HEK293 (cell line): ENCODE measurements around the gene CD8A.

Experiments
- CTCF ChIA-PET: fragments of 350-600 bp; formaldehyde crosslinking; extraction: SDS; loops from one replicate; lab custom pipeline; 2021; ENCODE audit warnings: antibody characterized with exemption; lab: Yijun Ruan, JAX
- POLR2A ChIA-PET: fragments of 300-600 bp; formaldehyde crosslinking; extraction: SDS; loops from one replicate; lab custom pipeline; 2020; ENCODE audit warnings: antibody characterized with exemption, inconsistent platforms; lab: Yijun Ruan, JAX
- H3K27ac ChIP-seq: fragments of 200-500 bp; sonication (Bioruptor generic); 2 replicates; pipeline ENCODE4 v1.5.1; 2014; ENCODE audit warnings: low read depth, low read length, control low read depth, inconsistent platforms; ENCODE audit errors: extremely low read depth
- H3K36me3 ChIP-seq, 2 experiments: fragments of 200-500 bp in 1 of 2; sonication (Bioruptor generic) in 1 of 2; 1 replicate in 1 of 2; 2 replicates in 1 of 2; pipeline ENCODE4 v1.5.1; 2014 to 2017; ENCODE audit warnings: inconsistent platforms in 2 of 2, low read length in 2 of 2; ENCODE audit not compliant: control insufficient read depth in 2 of 2, insufficient read depth in 1 of 2
- H3K4me1 ChIP-seq: fragments of 200-500 bp; sonication (Bioruptor generic); 2 replicates; pipeline ENCODE4 v1.5.1; 2014; ENCODE audit warnings: mild to moderate bottlenecking, low read length, inconsistent platforms; ENCODE audit not compliant: control insufficient read depth, insufficient read depth
- H3K4me3 ChIP-seq: 2 replicates; pipeline ENCODE4 v1.5.1; 2011; ENCODE audit warnings: low read depth, mild to moderate bottlenecking, control low read depth, low read length, moderate library complexity
- H3K9me3 ChIP-seq: fragments of 200-500 bp; sonication (Bioruptor generic); 2 replicates; pipeline ENCODE4 v1.5.1; 2014; ENCODE audit warnings: low read depth, low read length, inconsistent platforms; ENCODE audit not compliant: control insufficient read depth, insufficient read depth
- BCL11B ChIP-seq: fragments of 450-650 bp; formaldehyde crosslinking; IDR thresholded peaks from 2 replicates; pipeline ENCODE4 v1.5.1; 2016; ENCODE audit warnings: low read depth, missing biosample characterization, missing genetic modification characterization
- CTCF ChIP-seq: fragments of 450-650 bp; formaldehyde crosslinking; IDR thresholded peaks from 2 replicates; pipeline ENCODE4 v1.5.1; 2016; ENCODE audit warnings: missing biosample characterization, missing genetic modification characterization
- GLIS2 ChIP-seq: fragments of 450-650 bp; formaldehyde crosslinking; IDR thresholded peaks from 2 replicates; pipeline ENCODE4 v1.5.1; 2016; ENCODE audit warnings: missing biosample characterization, missing genetic modification characterization
- KLF9 ChIP-seq: fragments of 450-650 bp; formaldehyde crosslinking; IDR thresholded peaks from 2 replicates; pipeline ENCODE4 v1.5.1; 2016; ENCODE audit warnings: missing biosample characterization, missing genetic modification characterization, low read depth
- MYNN ChIP-seq: fragments of 450-650 bp; formaldehyde crosslinking; IDR thresholded peaks from 2 replicates; pipeline ENCODE4 v1.5.1; 2016; ENCODE audit warnings: missing biosample characterization, missing genetic modification characterization, borderline replicate concordance
- OSR2 ChIP-seq: fragments of 450-650 bp; formaldehyde crosslinking; IDR thresholded peaks from 2 replicates; pipeline ENCODE4 v1.5.1; 2016; ENCODE audit warnings: missing biosample characterization, missing genetic modification characterization
- PRDM1 ChIP-seq: fragments of 450-650 bp; formaldehyde crosslinking; IDR thresholded peaks from 2 replicates; pipeline ENCODE4; 2016; ENCODE audit warnings: missing biosample characterization, missing genetic modification characterization
- RBAK ChIP-seq: fragments of 450-650 bp; formaldehyde crosslinking; IDR thresholded peaks from 2 replicates; pipeline ENCODE4 v1.5.1; 2016; ENCODE audit warnings: missing biosample characterization, missing genetic modification characterization
- SALL2 ChIP-seq: fragments of 450-650 bp; formaldehyde crosslinking; IDR thresholded peaks from 2 replicates; pipeline ENCODE4 v1.5.0; 2017; ENCODE audit warnings: missing biosample characterization, mild to moderate bottlenecking, missing genetic modification characterization, borderline replicate concordance
- SP7 ChIP-seq: fragments of 450-650 bp; formaldehyde crosslinking; IDR thresholded peaks from 2 replicates; pipeline ENCODE4 v1.5.1; 2016; ENCODE audit warnings: missing biosample characterization, missing genetic modification characterization
- ZBTB44 ChIP-seq: fragments of 450-650 bp; IDR thresholded peaks from 2 replicates; pipeline ENCODE4 v1.5.1; 2018; ENCODE audit warnings: missing biosample characterization, mild to moderate bottlenecking, missing genetic modification characterization
- ZBTB48 ChIP-seq: fragments of 450-650 bp; formaldehyde crosslinking; IDR thresholded peaks from 2 replicates; pipeline ENCODE4 v1.5.1; 2016; ENCODE audit warnings: missing biosample characterization, missing genetic modification characterization
- ZBTB8A ChIP-seq: fragments of 450-650 bp; formaldehyde crosslinking; IDR thresholded peaks from 2 replicates; pipeline ENCODE4 v1.5.1; 2016; ENCODE audit warnings: missing biosample characterization, missing genetic modification characterization
- ZFHX2 ChIP-seq: fragments of 450-650 bp; formaldehyde crosslinking; conservative IDR thresholded peaks from 2 replicates; pipeline ENCODE4 v1.5.1; 2016; ENCODE audit warnings: missing biosample characterization, missing genetic modification characterization
- ZFP37 ChIP-seq: fragments of 450-650 bp; formaldehyde crosslinking; IDR thresholded peaks from 2 replicates; pipeline ENCODE4 v1.5.1; 2016; ENCODE audit warnings: missing biosample characterization, missing genetic modification characterization
- ZNF112 ChIP-seq: fragments of 450-650 bp; formaldehyde crosslinking; IDR thresholded peaks from 2 replicates; pipeline ENCODE4 v1.5.0; 2017; ENCODE audit warnings: missing biosample characterization, missing genetic modification characterization
- ZNF138 ChIP-seq: fragments of 450-650 bp; formaldehyde crosslinking; IDR thresholded peaks from 2 replicates; pipeline ENCODE4 v1.5.1; 2016; ENCODE audit warnings: missing biosample characterization, missing genetic modification characterization, borderline replicate concordance
- ZNF140 ChIP-seq: fragments of 450-650 bp; formaldehyde crosslinking; IDR thresholded peaks from 2 replicates; pipeline ENCODE4 v1.5.1; 2016; ENCODE audit warnings: missing biosample characterization, missing genetic modification characterization
- ZNF175 ChIP-seq: fragments of 450-650 bp; formaldehyde crosslinking; IDR thresholded peaks from 2 replicates; pipeline ENCODE4 v1.5.1; 2016; ENCODE audit warnings: missing biosample characterization, missing genetic modification characterization
- ZNF24 ChIP-seq: fragments of 450-650 bp; formaldehyde crosslinking; IDR thresholded peaks from 2 replicates; pipeline ENCODE4 v1.5.1; 2016; ENCODE audit warnings: missing biosample characterization, missing genetic modification characterization
- ZNF311 ChIP-seq: fragments of 450-650 bp; formaldehyde crosslinking; IDR thresholded peaks from 2 replicates; pipeline ENCODE4 v1.5.1; 2017; ENCODE audit warnings: missing biosample characterization, missing genetic modification characterization, borderline replicate concordance
- ZNF391 ChIP-seq: fragments of 450-650 bp; formaldehyde crosslinking; IDR thresholded peaks from 2 replicates; pipeline ENCODE4 v1.5.1; 2016; ENCODE audit warnings: low read depth, missing biosample characterization, missing genetic modification characterization, borderline replicate concordance
- ZNF394 ChIP-seq: fragments of 450-650 bp; formaldehyde crosslinking; IDR thresholded peaks from 2 replicates; pipeline ENCODE4 v1.5.1; 2016; ENCODE audit warnings: missing biosample characterization, missing genetic modification characterization, mild to moderate bottlenecking, moderate library complexity, borderline replicate concordance
- ZNF510 ChIP-seq: fragments of 450-650 bp; formaldehyde crosslinking; IDR thresholded peaks from 2 replicates; pipeline ENCODE4 v1.5.1; 2018; ENCODE audit warnings: mild to moderate bottlenecking, missing genetic modification characterization, missing biosample characterization; ENCODE audit not compliant: insufficient replicate concordance
- ZNF548 ChIP-seq: fragments of 450-650 bp; formaldehyde crosslinking; IDR thresholded peaks from 2 replicates; pipeline ENCODE4 v1.5.1; 2016; ENCODE audit warnings: missing biosample characterization, missing genetic modification characterization
- ZNF658 ChIP-seq: fragments of 450-650 bp; formaldehyde crosslinking; IDR thresholded peaks from 2 replicates; pipeline ENCODE4; 2016; ENCODE audit warnings: missing biosample characterization, missing genetic modification characterization
- ZNF785 ChIP-seq: fragments of 450-650 bp; formaldehyde crosslinking; IDR thresholded peaks from 2 replicates; pipeline ENCODE4 v1.5.1; 2016; ENCODE audit warnings: missing biosample characterization, missing genetic modification characterization

Gene CD8A

DNA sequence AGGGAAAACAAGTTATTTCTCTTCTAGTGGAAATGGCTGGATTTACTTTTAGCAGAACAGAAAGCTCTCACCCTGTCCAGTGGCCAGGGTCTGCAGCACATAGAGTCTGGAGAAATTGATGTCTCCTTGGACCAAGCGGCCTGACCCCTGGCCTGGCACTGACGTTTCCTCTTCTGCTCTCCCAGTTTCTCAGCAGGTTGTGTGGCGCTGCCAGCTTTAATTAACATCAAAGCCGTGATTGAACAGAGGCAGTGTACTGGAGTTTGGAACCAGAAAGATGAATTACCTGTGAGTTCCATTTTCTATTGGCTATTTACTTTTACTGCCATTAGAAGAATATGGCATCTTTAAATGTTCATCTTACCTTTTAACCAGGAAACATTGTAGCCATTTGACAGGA lies 20.9 kb downstream of the CD8A start (continued):
- TF ChIP-seq ZBTB44 (tag by site-specific recombination) (no peak), ZNF510 (tag by site-specific recombination) (no peak), ZNF24 (tag by site-specific recombination) (no peak), ZNF112 (no peak), ZNF548 (tag by site-specific recombination) (no peak), BCL11B (tag by site-specific recombination) (no peak)

GRCh38 chr2:86768189-86768949 lies 22.3 kb downstream of the CD8A start:
- ChIA-PET CTCF (interaction anchor here (0.6 to 0.9 kb wide), 4 partner anchors 11 to 493 kb away, joined by 3 to 4 read pairs (median 4); no protein-coding TSS in a partner anchor), POLR2A (no interaction called here)
- Histone ChIP-seq H3K9me3 (no peaks in the 10 kb centered on the region), H3K4me3 (no peak overlapping the region), H3K36me3 (peaks cover 39 to 56% of the 10 kb centered on the region in 2 experiments), H3K27ac (no peak overlapping the region), H3K4me1 (peaks cover 4% of the 10 kb centered on the region; the same call in 1 of the 2 replicates)
- TF ChIP-seq ZBTB48 (tag by site-specific recombination) (no peak), OSR2 (tag by site-specific recombination) (no peak), ZFHX2 (tag by site-specific recombination) (no peak), ZBTB8A (no peak), ZNF394 (tag by site-specific recombination) (no peak), SP7 (tag by site-specific recombination) (no peak), MYNN (tag by site-specific recombination) (no peak), ZNF175 (tag by site-specific recombination) (no peak), ZFP37 (no peak), ZNF785 (tag by site-specific recombination) (no peak), SALL2 (tag by site-specific recombination) (no peak)

- Histone ChIP-seq H3K27ac (no peak overlapping the region), H3K36me3 (peaks cover 19 to 30% of the 10 kb centered on the region in 2 experiments), H3K9me3 (no peaks in the 10 kb centered on the region), H3K4me1 (peaks cover 4% of the 10 kb centered on the region; the same call in 1 of the 2 replicates), H3K4me3 (no peak overlapping the region)
- ChIA-PET POLR2A (no interaction called here), CTCF (interaction anchor here (0.6 to 3.5 kb wide), 19 partner anchors 8 to 383 kb away, joined by 3 to 32 read pairs (median 4); no protein-coding TSS in a partner anchor)
- TF ChIP-seq ZNF311: no peak
- peak; percentile 46 for TF ChIP-seq SP7 (tag by site-specific recombination)
Observed at GRCh38 chr2:86765310-86765695, 25.4 kb downstream of the CD8A start.

DNA sequence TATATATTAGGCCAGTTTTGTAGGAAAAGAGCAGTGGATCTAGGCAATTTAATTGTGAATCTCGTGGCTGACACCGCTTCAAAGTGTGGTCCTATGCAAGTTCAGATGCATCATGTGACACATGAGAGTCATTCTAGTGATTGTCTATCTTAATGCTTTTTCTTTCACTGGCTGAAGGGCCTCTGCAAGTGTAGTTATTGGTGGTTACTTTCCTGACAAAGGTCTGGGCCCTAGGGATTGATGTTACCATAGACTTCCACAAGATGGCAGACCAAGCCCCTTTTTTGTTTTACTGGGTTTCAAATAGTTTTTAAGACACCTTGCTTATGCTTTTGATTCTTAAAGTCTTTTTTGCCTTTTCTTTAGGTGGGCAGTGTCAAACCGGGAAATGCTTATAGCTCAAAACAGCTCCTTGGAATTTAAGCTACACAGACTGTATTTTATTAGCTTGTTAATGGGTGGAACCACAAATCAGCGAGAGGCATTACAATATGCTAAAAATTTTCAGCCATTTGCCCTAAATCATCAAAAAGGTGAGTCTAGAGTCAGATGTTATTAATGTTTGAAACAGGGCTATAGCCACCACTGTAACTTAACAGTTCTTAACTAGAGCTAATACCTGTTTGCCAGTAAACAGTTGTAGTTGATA lies 25.9 kb downstream of the CD8A start:
- Histone ChIP-seq H3K9me3 (no peaks in the 10 kb centered on the region), H3K4me1 (peaks cover 4% of the 10 kb centered on the region; the same call in 1 of the 2 replicates), H3K36me3 (peaks cover 14 to 29% of the 10 kb centered on the region in 2 experiments), H3K4me3 (no peak overlapping the region), H3K27ac (no peak overlapping the region)
- ChIA-PET CTCF (interaction anchor here (0.6 to 3.5 kb wide), 20 partner anchors 9 to 544 kb away, joined by 3 to 32 read pairs (median 4); no protein-coding TSS in a partner anchor), POLR2A (no interaction called here)
- TF ChIP-seq ZNF140: no peak
- peak; percentile 78 for TF ChIP-seq PRDM1 (tag by site-specific recombination)
- TF ChIP-seq ZNF658 (tag by site-specific recombination): no peak
- no peak for TF ChIP-seq ZNF24 (tag by site-specific recombination)
- TF ChIP-seq CTCF: 0 out of 2 replicates have a peak, but pooled peaks have one; percentile 14
- TF ChIP-seq KLF9 (tag by site-specific recombination): no peak
- TF ChIP-seq GLIS2 (tag by site-specific recombination): no peak
- no peak for TF ChIP-seq ZNF391 (tag by site-specific recombination)
- TF ChIP-seq ZNF138 (tag by site-specific recombination): no peak
- no peak for TF ChIP-seq RBAK (tag by site-specific recombination)
